Measurements from ENCODE around the gene CRIM1.

The CRIM1 gene

GRCh38 chr2:36449213-36449612 lies 93.6 kb downstream of the CRIM1 start:
- TF ChIP-seq GATA1 (IDR thresholded peaks at IDR 0.05; ENCODE audit: low read depth, low read length) = no peak
- no peak for TF ChIP-seq POLR2A (IDR thresholded peaks at IDR 0.05; ENCODE audit: low read length)

DNA sequence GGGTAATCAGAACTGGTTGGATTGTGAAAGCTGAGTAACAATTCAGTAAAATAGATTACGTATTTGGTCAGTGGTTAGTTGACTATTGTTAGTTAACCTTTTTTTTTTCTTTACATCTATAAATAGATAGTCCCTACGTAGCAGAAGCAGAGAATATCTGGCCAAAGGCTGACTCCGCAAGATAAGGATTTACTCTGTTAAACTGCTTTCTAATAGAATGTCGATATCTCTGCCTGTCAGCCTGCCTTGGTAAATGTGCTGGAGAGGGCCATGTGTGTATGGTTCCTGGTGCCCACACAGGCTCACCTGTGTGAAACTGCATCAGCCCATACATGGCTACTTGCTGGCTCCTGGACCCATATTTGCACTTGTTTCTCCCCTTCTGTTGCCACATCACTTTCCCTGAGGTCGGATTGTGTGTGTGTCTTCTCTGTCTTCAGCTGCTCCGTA lies 94.4 kb downstream of the CRIM1 start:
- TF ChIP-seq GATA1 (IDR thresholded peaks at IDR 0.05; ENCODE audit: low read depth, low read length) = no peak
- TF ChIP-seq POLR2A (IDR thresholded peaks at IDR 0.05; ENCODE audit: low read length) = no peak
- DNase-seq = peak; percentile 72 to 90

More at GRCh38 chr2:36449213-36449612, 93.6 kb downstream of the CRIM1 start:
- DNase-seq = no peak

GRCh38 chr2:36450466-36451196 lies 95.1 kb downstream of the CRIM1 start:
- DNase-seq = no peak
- TF ChIP-seq POLR2A (IDR thresholded peaks at IDR 0.05; ENCODE audit: low read length) = no peak
- TF ChIP-seq GATA1 (IDR thresholded peaks at IDR 0.05; ENCODE audit: low read depth, low read length) = no peak

GRCh38 chr2:36451512-36451911 lies 95.9 kb downstream of the CRIM1 start:
- peak; percentile 79 to 89 for DNase-seq
- no peak for TF ChIP-seq GATA1 (IDR thresholded peaks at IDR 0.05; ENCODE audit: low read depth, low read length)
- no peak for TF ChIP-seq POLR2A (IDR thresholded peaks at IDR 0.05; ENCODE audit: low read length)

DNA sequence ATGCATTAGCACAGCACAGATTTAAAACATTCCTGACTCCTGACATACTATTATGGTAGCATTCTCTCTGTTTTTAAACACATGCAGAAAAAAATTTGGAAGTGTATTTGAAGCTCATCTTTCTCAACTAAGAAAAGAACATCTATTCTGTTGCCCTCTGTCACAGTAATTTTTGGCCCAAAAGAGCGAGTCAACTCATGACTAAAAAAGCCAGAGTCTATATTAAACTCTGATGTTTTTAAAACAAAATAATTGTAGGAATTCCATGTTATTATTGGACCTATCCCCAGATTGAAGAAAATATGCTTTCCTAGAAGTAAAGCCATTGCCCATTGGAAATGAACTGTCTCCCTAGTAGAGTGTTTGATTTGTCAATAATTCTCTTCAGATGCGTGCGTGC lies 96.7 kb downstream of the CRIM1 start:
- TF ChIP-seq GATA1 (IDR thresholded peaks at IDR 0.05; ENCODE audit: low read depth, low read length) (no peak), POLR2A (IDR thresholded peaks at IDR 0.05; ENCODE audit: low read length) (no peak)

DNA sequence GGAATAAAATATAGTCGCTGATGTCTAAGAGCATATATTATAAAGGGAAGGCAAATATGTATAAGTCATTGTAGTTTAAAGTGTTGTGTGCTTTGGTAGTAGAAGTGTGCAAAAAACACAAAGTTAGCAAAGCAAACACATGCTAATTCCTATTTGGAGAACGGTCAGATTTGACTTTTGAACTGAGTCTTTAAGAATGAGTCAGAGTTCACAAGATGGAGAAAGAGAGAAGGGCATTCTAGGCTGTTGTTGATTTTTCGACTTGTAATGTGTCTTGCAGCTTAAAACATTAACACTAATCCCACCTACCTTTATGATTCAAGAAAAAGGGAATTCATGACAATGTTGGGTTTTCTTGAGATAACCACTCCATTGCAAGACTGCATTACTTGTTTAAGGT lies 98.1 kb downstream of the CRIM1 start:
- TF ChIP-seq POLR2A (IDR thresholded peaks at IDR 0.05; ENCODE audit: low read length) (no peak), GATA1 (IDR thresholded peaks at IDR 0.05; ENCODE audit: low read depth, low read length) (no peak)
- no peak for DNase-seq

More for the DNA sequence above, 96.7 kb downstream of the CRIM1 start:
- no peak for DNase-seq

GRCh38 chr2:36455011-36455410 lies 99.4 kb downstream of the CRIM1 start:
- no peak for DNase-seq
- TF ChIP-seq POLR2A (IDR thresholded peaks at IDR 0.05; ENCODE audit: low read length) = no peak

DNA sequence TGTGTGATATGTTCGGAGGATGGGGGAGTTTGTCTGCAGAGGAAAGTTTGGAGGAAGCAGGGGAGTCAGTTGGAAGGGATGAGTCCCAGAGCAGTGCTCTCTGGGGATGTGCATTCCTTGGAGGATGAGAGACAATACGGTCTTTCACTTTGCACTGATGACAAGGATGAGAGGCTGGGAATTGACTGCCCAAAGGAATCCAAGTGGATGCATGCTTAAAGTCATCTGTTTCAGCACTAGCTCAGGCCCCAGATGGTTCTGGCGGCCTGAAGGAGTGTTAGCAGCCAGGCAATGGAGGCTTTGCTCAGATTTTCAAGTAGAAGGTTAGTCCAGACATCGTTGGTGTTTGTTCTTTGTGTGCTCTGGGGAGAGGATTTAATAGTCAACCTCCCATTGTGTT lies 100.2 kb downstream of the CRIM1 start:
- DNase-seq = no peak
- TF ChIP-seq GATA1 (IDR thresholded peaks at IDR 0.05; ENCODE audit: low read depth, low read length) (no peak), POLR2A (IDR thresholded peaks at IDR 0.05; ENCODE audit: low read length) (no peak)

- TF ChIP-seq GATA1 (IDR thresholded peaks at IDR 0.05; ENCODE audit: low read depth, low read length) (no peak), POLR2A (IDR thresholded peaks at IDR 0.05; ENCODE audit: low read length) (no peak)
Measured at GRCh38 chr2:36456227-36457175, 100.9 kb downstream of the CRIM1 start.

DNA sequence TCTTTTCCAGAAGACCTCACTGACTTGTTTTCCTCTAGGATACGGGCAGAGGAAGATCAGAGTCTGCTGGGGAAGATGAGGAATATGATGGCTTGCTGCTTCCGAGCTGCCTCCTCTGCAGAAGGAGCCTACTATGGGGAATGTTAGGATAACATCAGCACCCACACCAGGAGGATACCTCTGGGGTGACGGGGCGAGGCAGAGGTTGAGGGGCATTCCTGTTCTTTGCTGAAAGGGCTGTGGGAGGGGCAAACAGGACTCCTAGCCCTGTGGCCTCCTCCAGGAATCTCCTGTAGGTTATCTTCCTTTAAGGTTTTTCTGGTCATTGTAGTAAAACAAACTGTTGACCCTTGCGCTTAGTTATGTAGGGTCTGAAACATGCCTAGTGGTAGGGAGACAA lies 102.5 kb downstream of the CRIM1 start:
- no peak for TF ChIP-seq GATA1 (IDR thresholded peaks at IDR 0.05; ENCODE audit: low read depth, low read length)
- TF ChIP-seq POLR2A (IDR thresholded peaks at IDR 0.05; ENCODE audit: low read length) = no peak
- DNase-seq = no peak

More at GRCh38 chr2:36456227-36457175, 100.9 kb downstream of the CRIM1 start:
- DNase-seq = no peak

DNA sequence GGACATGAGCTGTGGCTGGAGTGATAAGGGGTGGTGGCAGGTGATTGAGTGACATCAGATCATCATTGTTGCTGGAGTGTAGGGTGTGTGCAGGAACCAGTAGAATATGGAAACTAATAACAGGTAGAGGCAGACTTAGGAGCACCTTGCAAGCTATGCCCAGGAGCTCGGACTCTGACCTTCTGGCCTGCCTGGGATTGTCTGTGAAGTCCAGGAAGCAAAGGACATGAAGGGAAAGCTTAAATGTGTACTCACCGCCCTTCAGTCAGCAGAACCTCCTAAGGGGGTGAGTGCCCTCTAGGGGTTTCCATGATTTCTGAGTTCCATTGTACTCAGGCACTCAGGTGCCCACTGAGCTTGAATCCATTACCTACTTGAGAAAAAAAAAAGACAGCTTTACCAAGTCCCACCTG lies 104.2 kb downstream of the CRIM1 start:
- no peak for TF ChIP-seq POLR2A (IDR thresholded peaks at IDR 0.05; ENCODE audit: low read length)
- TF ChIP-seq GATA1 (IDR thresholded peaks at IDR 0.05; ENCODE audit: low read depth, low read length) = no peak
- peak; percentile 13 to 23 for DNase-seq

DNA sequence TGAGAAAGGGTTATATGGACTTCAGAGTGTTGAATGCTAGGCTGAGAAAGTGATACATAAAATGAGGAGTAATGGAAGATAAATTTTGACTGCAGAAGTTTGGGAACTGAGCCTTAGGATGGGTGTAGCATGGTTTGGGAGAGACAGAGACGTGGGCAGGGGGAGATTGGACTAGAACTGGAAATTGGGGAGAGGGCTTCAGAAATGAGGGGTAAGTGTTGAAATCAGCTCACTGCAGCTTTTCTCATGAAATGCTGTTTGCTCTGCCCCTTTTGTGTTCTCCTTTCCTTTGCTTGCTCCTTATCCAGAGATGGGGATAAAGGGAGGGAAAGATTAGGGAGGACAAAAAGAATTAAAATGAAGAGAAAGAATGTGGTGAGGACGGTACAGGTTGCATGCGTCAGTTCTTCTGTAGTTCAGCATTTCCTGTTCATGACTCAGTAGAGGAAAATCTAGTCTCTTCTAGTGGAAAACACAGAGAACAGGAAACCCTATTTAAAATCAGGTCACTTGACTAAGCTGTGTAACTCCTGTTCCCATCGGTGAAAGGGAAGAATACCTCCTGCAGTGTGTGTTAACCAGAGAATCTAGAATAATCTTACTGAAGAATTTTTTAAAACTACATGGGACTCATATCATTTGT lies 105.6 kb downstream of the CRIM1 start:
- TF ChIP-seq GATA1 (IDR thresholded peaks at IDR 0.05; ENCODE audit: low read depth, low read length) = no peak
- no peak for TF ChIP-seq POLR2A (IDR thresholded peaks at IDR 0.05; ENCODE audit: low read length)
- DNase-seq = no peak

DNA sequence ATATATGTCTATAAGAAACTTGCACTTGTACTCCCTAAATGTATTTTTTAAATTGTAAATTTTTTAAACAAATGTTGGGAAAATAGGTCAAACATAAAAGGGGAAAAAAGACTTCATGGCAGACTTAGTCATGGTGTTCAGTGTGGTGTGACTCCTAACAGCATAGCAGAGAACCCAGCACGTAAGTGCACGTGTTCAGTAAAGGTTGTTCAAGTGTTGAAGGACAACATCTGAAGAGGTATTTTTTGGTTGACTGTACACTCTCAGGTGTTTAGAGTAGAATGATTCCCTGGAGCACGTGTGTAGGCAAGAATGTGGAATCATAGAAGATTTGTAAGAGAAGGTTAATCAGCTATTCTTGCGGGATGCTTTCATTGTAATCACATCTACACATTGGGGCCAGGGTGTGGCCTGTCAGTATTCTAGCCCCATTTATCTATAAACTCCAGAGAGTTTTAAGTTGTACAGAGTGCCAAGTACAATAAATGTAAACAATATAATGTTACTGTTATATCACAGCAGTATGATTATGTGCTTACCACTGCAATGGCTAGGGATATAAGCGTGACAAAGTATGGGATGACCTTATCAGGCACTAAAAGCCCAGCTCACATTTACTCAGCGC lies 106.8 kb downstream of the CRIM1 start:
- DNase-seq = peak; percentile 60 to 83
- TF ChIP-seq GATA1 (IDR thresholded peaks at IDR 0.05; ENCODE audit: low read depth, low read length) (no peak), POLR2A (IDR thresholded peaks at IDR 0.05; ENCODE audit: low read length) (no peak)

Data from erythroblast (primary cell).